Inferior parietal cortex (tissue), 1 donor: ENCODE results near the gene PRKN.

Source experiments
- DNase-seq: peaks from one replicate; pipeline ENCODE4 v3.0.0-alpha.2; 2016; ENCODE audit errors: extremely low spot score

PRKN gene

GRCh38 chr6:161963634-161964234, 763.8 kb downstream of the PRKN start:
- DNase-seq: no peak

- no peak for DNase-seq
These were observed 764.4 kb downstream of the PRKN start for GRCh38 chr6:161963181-161963580.

- no peak for DNase-seq
These were observed 765.8 kb downstream of the PRKN start for GRCh38 chr6:161961796-161962195.

- no peak for DNase-seq
These were observed 766.5 kb downstream of the PRKN start for GRCh38 chr6:161961046-161961445.

GRCh38 chr6:161959072-161959471, 768.5 kb downstream of the PRKN start:
- DNase-seq: no peak

- no peak for DNase-seq
These were observed 771.5 kb downstream of the PRKN start for GRCh38 chr6:161956082-161956481.

GRCh38 chr6:161954699-161955276, 772.8 kb downstream of the PRKN start:
- DNase-seq: no peak

- no peak for DNase-seq
These were observed 773.5 kb downstream of the PRKN start for GRCh38 chr6:161954077-161954476.

GRCh38 chr6:161951126-161951525, 776.4 kb downstream of the PRKN start:
- DNase-seq: no peak

- no peak for DNase-seq
These were observed 778.0 kb downstream of the PRKN start for GRCh38 chr6:161949531-161949930.

GRCh38 chr6:161948462-161948861, 779.1 kb downstream of the PRKN start:
- no peak for DNase-seq

- DNase-seq: no peak
These were observed 780.2 kb downstream of the PRKN start for GRCh38 chr6:161947371-161947770.

- DNase-seq: no peak
These were observed 781.1 kb downstream of the PRKN start for GRCh38 chr6:161946461-161946860.

- no peak for DNase-seq
These were observed 784.0 kb downstream of the PRKN start for GRCh38 chr6:161943561-161943960.

- DNase-seq: no peak
These were observed 786.0 kb downstream of the PRKN start for GRCh38 chr6:161941565-161941964.

- DNase-seq: no peak
These were observed 787.0 kb downstream of the PRKN start for GRCh38 chr6:161940519-161940918.

- no peak for DNase-seq
These were observed 801.2 kb downstream of the PRKN start for GRCh38 chr6:161926324-161926723.

- DNase-seq: no peak
These were observed 803.0 kb downstream of the PRKN start for GRCh38 chr6:161924516-161925116.

GRCh38 chr6:161922631-161923119, 804.9 kb downstream of the PRKN start:
- no peak for DNase-seq

- DNase-seq: no peak
These were observed 805.8 kb downstream of the PRKN start for GRCh38 chr6:161921602-161922395.

- DNase-seq: no peak
These were observed 807.9 kb downstream of the PRKN start for GRCh38 chr6:161919691-161920090.

- no peak for DNase-seq
These were observed 808.8 kb downstream of the PRKN start for GRCh38 chr6:161918628-161919205.
